Stimulated activated naive B cell treated with anti-CD40 and anti-IgM and Interleukin-4, amounts not matched to agents 10 μg/mL and 1 μg/mL and 100 μg/mL, for 72 hours (primary cell): ENCODE results near the gene BRAF.
"Not testable (repeated sequence)": the region's sequence is repeated elsewhere in the genome, so short reads cannot be mapped to it uniquely, and the experiment has no call there.

Experiments
- ATAC-seq, 2 donors: fragments of 150-1000 bp; cut with Tn5 transposase; replicated peaks; 2 replicates each; pipeline ENCODE4 v1.10.0; 2021; ENCODE audit warnings: moderate library complexity in 1 of 2
- DNase-seq: peaks from one replicate; pipeline ENCODE4 v3.0.0; 2021
- H3K27ac Mint-ChIP-seq: one replicate; pipeline ENCODE4 v1.8.0; 2022; ENCODE audit warnings: mild to moderate bottlenecking, mixed read lengths
- H3K27me3 Mint-ChIP-seq, 2 donors: one replicate each; pipeline ENCODE4 v1.8.0; 2022; ENCODE audit warnings: mixed read lengths in 2 of 2
- H3K36me3 Mint-ChIP-seq, 2 donors: one replicate each; pipeline ENCODE4 v1.8.0; 2022; ENCODE audit warnings: mixed read lengths in 2 of 2, mild to moderate bottlenecking in 1 of 2
- H3K4me1 Mint-ChIP-seq, 2 donors: one replicate each; pipeline ENCODE4 v1.8.0; 2022; ENCODE audit warnings: mixed read lengths in 2 of 2, mild to moderate bottlenecking in 1 of 2
- H3K4me3 Mint-ChIP-seq, 2 donors: one replicate each; pipeline ENCODE4 v1.8.0; 2022; ENCODE audit warnings: mild to moderate bottlenecking in 2 of 2, mixed read lengths in 2 of 2, moderate library complexity in 1 of 2
- H3K9me3 Mint-ChIP-seq, 2 donors: one replicate each; pipeline ENCODE4 v1.8.0; 2022; ENCODE audit warnings: mixed read lengths in 2 of 2, mild to moderate bottlenecking in 1 of 2

BRAF gene

GRCh38 chr7:140924821-140925421, at the start of gene BRAF:
BRAF (minus strand) TSS chr7:140924929; CDS start chr7:140924703, 226 bp downstream.
- Mint-ChIP-seq H3K4me3 (peak within 1 kb of the TSS; percentile 95 to 99), H3K9me3 (no peaks in the 10 kb centered on the region), H3K4me1 (peaks cover 8 to 14% of the 10 kb centered on the region in 2 donors), H3K27me3 (no peaks in the 10 kb centered on the region), H3K27ac (peak within 1 kb of the TSS; percentile 100), H3K36me3 (peaks cover 0 to 4% of the 10 kb centered on the region in 2 donors)
- DNase-seq (peak; percentile 86), ATAC-seq (peak; percentile 52 to 63)

DNA sequence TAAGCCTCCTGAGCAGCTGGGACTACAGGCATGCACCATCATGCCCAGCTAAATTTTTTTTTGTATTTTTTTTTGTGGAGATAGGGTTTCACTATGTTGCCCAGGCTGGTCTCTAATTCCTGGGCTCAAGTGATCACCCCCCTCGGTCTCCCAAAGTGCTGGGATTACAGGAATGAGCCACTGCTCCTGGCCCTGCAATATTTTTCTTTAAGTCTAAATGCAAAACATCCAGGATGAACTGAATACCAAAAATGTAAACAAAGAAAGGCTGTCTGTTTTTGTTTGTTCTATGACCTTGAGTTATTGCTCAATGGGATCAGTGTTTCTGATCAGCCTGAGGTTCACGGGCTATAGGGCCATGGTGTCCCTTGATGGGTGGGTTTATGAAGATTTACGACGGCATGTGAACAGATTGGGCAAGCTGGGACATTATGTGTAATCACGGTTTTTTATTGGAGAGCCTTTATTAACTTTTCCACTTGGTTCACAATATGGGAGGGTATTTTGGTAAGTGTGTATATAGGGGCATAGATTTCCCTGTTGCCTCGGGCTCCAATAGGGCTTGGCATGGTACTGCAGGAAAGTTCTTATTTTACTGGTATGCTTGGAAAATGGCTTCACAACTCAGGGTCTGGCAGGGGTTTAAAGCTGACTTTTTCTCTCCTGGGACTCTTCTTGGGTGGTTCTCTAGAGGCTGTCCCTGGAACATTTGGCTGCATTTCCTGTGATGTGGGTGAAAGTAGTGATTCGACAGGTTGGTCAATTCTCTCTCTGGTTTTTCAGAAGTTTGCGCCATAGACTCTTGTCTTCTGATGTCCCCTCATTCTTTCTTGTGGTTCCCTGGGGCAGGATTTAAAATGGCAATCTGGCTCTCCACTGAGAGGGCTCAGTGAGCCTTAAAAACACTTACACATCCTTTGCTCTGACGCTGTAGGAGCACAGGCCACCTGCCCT, 48.4 kb upstream of the BRAF start:
- Mint-ChIP-seq H3K9me3 (no peaks in the 10 kb centered on the region), H3K4me1 (no peaks in the 10 kb centered on the region), H3K27ac (no peak overlapping the region), H3K36me3 (no peaks in the 10 kb centered on the region), H3K27me3 (peaks cover 5 to 13% of the 10 kb centered on the region in 2 donors), H3K4me3 (no peak overlapping the region)
- DNase-seq, result no peak
- ATAC-seq, result no peak

DNA sequence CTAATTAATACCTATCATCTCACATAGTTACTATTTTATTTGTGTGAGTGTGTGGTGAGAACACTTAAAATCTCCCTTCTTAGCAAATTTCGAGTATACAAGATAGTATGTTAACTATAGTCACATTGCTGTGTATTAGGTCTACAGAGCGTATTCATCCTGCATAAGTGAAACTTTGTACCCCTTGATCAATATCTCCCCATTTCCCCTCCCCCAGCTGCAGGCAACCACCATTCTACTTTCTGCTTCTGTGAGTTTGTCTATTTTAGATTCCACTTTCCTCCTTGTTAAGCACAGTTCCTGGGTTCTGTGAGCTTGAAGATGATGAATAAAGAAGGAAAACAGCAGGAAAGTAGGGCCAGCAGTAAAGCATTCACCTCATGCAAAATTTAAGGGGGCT, 47.6 kb upstream of the BRAF start:
- no peak for DNase-seq
- Mint-ChIP-seq H3K36me3 (no peaks in the 10 kb centered on the region), H3K9me3 (no peaks in the 10 kb centered on the region), H3K27ac (no peak overlapping the region), H3K4me3 (no peak overlapping the region), H3K4me1 (no peaks in the 10 kb centered on the region), H3K27me3 (peaks cover 12 to 21% of the 10 kb centered on the region in 2 donors)
- no peak for ATAC-seq

DNA sequence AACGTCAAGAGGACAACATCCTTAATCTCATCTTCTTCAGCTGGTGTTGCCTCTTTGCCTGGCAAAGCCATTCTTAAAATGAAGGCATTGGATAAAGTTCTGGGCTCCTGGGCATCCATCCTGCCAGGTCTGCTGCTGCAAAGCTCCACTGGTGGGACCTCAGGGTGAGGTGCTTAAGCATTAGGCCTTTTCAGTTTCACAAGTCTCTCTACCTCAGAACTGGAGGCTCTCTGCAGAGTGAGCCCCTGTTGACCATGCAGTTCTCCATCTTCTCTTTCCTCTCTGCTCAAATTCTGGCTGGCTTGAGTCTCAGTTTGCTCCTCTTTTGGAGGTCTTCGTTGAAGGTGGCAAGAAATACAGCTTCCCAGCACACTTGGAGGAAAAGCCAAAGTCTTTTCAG, 42.7 kb upstream of the BRAF start:
- H3K4me1 Mint-ChIP-seq, result no peaks in the 10 kb centered on the region
- H3K27me3 Mint-ChIP-seq, result peaks cover 11 to 12% of the 10 kb centered on the region in 2 donors
- no peak overlapping the region for H3K4me3 Mint-ChIP-seq
- DNase-seq (no peak), ATAC-seq (no peak)
- no peak overlapping the region for H3K27ac Mint-ChIP-seq
- H3K36me3 Mint-ChIP-seq, result no peaks in the 10 kb centered on the region
- no peaks in the 10 kb centered on the region for H3K9me3 Mint-ChIP-seq

- Mint-ChIP-seq H3K4me3 (no peak overlapping the region), H3K27ac (no peak overlapping the region), H3K36me3 (no peaks in the 10 kb centered on the region), H3K9me3 (no peaks in the 10 kb centered on the region), H3K4me1 (no peaks in the 10 kb centered on the region), H3K27me3 (peaks cover 7 to 9% of the 10 kb centered on the region in 2 donors)
- no peak for ATAC-seq
- DNase-seq, result no peak
Measured at GRCh38 chr7:140966561-140967233, 42.0 kb upstream of the BRAF start.

GRCh38 chr7:140961117-140961516, 36.4 kb upstream of the BRAF start:
- H3K27me3 Mint-ChIP-seq, result peaks cover 0 to 15% of the 10 kb centered on the region in 2 donors
- H3K9me3 Mint-ChIP-seq, result peaks cover 7 to 9% of the 10 kb centered on the region in 2 donors
- ATAC-seq, result no peak
- no peak for DNase-seq
- no peaks in the 10 kb centered on the region for H3K4me1 Mint-ChIP-seq
- no peak overlapping the region for H3K27ac Mint-ChIP-seq
- peaks cover 0 to 4% of the 10 kb centered on the region in 2 donors for H3K36me3 Mint-ChIP-seq
- no peak overlapping the region for H3K4me3 Mint-ChIP-seq

DNA sequence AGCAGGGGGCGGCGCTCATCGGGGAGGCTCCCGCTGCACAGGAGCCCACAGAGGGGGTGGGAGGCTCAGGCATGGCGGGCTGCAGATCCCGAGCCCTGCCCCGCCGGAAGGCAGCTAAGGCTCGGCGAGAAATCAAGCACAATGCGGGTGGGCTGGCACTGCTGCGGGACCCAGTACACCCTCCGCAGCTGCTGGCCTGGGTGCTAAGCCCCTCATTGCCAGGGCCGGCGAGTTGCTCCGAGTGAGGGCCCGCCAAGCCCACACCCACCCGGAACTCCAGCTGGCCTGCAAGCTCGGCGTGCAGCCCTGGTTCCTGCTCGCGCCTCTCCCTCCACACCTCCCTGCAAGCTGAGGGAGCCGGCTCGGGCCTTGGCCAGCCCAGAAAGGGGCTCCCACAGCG, 32.3 kb upstream of the BRAF start:
- H3K36me3 Mint-ChIP-seq, DNase-seq, H3K9me3 Mint-ChIP-seq, H3K4me3 Mint-ChIP-seq, ATAC-seq, H3K4me1 Mint-ChIP-seq, H3K27ac Mint-ChIP-seq: not testable (repeated sequence)
- H3K27me3 Mint-ChIP-seq, result peaks cover 0 to 18% of the 10 kb centered on the region in 2 donors

DNA sequence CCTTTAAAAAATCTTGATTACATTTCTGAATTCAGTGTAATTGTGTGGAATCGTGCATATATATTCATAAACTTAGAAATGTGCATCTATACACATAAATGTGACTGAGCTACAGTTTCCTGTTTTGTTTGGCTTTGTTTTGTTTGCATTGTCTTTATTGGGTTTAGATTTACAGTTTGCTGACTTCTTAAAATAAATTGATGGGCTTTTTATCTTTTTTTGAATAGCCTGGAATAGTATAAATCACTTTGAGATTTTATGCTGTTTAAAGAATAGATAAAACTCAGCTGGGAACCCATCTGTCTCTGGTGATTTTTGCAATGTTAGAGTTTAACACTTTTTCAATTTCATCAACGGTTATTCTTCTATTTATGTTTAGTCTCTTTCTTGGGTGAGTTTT, 21.2 kb upstream of the BRAF start:
- Mint-ChIP-seq H3K27ac (no peak overlapping the region), H3K9me3 (no peaks in the 10 kb centered on the region), H3K4me3 (no peak overlapping the region), H3K4me1 (no peaks in the 10 kb centered on the region), H3K27me3 (peaks cover 16 to 19% of the 10 kb centered on the region in 2 donors), H3K36me3 (no peaks in the 10 kb centered on the region)
- DNase-seq, result no peak
- no peak for ATAC-seq

- not testable (repeated sequence) for DNase-seq, H3K4me3 Mint-ChIP-seq, ATAC-seq, H3K36me3 Mint-ChIP-seq, H3K27ac Mint-ChIP-seq, H3K27me3 Mint-ChIP-seq
- Mint-ChIP-seq H3K4me1 (peaks cover 10 to 13% of the 10 kb centered on the region in 2 donors), H3K9me3 (peaks cover 8 to 11% of the 10 kb centered on the region in 2 donors)
Measured at GRCh38 chr7:140942242-140942641, 17.5 kb upstream of the BRAF start.

- H3K9me3 Mint-ChIP-seq, result peaks cover 11% of the 10 kb centered on the region in 2 donors
- peaks cover 13 to 14% of the 10 kb centered on the region in 2 donors for H3K27me3 Mint-ChIP-seq
- ATAC-seq (no peak), DNase-seq (no peak)
- no peak overlapping the region for H3K27ac Mint-ChIP-seq
- peaks cover 12 to 17% of the 10 kb centered on the region in 2 donors for H3K4me1 Mint-ChIP-seq
- no peak overlapping the region for H3K4me3 Mint-ChIP-seq
- peaks cover 0 to 19% of the 10 kb centered on the region in 2 donors for H3K36me3 Mint-ChIP-seq
Measured at GRCh38 chr7:140940898-140941297, 16.2 kb upstream of the BRAF start.

- no peak for DNase-seq
- Mint-ChIP-seq H3K4me1 (peaks cover 12 to 17% of the 10 kb centered on the region in 2 donors), H3K4me3 (no peak overlapping the region), H3K27ac (peak overlapping the region; percentile 80), H3K9me3 (peaks cover 11% of the 10 kb centered on the region in 2 donors), H3K27me3 (peaks cover 11 to 15% of the 10 kb centered on the region in 2 donors), H3K36me3 (peaks cover 0 to 19% of the 10 kb centered on the region in 2 donors)
- ATAC-seq, result peak; percentile 66 to 67
Measured at GRCh38 chr7:140937702-140938264, 13.1 kb upstream of the BRAF start.

- DNase-seq, result no peak
- no peaks in the 10 kb centered on the region for H3K9me3 Mint-ChIP-seq
- H3K4me3 Mint-ChIP-seq, result no peak overlapping the region
- ATAC-seq, result no peak
- peaks cover 8 to 12% of the 10 kb centered on the region in 2 donors for H3K27me3 Mint-ChIP-seq
- no peak overlapping the region for H3K27ac Mint-ChIP-seq
- peaks cover 0 to 4% of the 10 kb centered on the region in 2 donors for H3K36me3 Mint-ChIP-seq
- H3K4me1 Mint-ChIP-seq, result peaks cover 0 to 8% of the 10 kb centered on the region in 2 donors
Measured at GRCh38 chr7:140928491-140929309, 4.0 kb upstream of the BRAF start.

DNA sequence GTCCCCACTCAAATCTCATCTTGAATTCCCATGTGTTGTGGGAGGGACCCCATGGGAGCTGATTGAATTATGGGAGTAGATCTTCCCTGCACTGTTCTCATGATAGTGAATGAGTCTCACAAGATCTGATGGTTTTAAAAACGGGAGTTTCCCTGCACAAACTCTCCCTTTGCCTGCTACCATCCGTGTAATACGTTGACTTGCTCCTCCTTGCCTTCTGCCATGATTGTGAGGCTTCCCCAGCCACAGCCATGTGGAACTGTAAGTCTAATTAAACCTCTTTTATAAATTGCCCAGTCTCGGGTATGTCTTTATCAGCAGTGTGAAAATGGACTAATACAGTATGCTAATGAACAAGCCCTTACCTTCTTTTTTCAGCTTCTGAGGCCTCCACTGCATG, 3.2 kb upstream of the BRAF start:
- not testable (repeated sequence) for H3K4me3 Mint-ChIP-seq, H3K36me3 Mint-ChIP-seq, ATAC-seq, H3K27ac Mint-ChIP-seq, H3K27me3 Mint-ChIP-seq, H3K4me1 Mint-ChIP-seq, H3K9me3 Mint-ChIP-seq, DNase-seq
